ENCODE data around the gene TAS1R3. TPM values are rescaled to one million over a fixed set of nuclear protein-coding genes. Genes with fewer than 3 reads are reported as not detected.

Gene TAS1R3
- total RNA-seq, 1 donor from 2014 or later: 1.1 TPM

DNA sequence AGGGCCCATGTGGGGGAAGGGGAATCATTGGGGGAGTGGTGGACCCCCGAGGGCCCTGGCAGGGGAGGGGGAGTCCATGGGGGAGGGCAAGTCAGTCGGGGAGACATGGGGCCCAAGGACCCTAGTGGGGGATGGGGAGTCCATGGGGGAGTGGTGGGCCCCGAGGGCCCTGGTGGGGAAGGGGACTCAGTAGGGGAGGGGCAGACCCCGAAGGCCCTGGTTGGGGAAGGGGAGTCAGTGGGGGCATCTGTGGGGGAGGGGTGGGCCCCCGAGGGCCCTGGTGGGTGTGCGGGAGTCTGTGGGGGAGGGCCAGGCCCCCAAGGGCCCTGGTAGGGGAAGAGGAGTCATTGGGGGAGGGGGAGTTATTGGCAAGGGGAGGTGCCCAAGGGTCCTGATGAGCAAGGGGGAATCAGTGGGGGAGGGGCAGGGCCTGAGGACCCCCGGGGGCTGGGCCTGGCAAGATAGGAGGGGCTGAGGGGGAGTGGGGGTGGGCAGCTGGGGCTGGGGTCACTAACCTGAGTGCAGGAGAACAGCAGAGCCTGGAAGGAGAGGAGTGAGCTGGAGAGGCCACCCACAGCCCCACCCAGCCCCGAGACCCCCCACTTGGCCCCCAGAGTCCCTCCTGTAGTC lies 25.2 kb downstream of the TAS1R3 start:
- TF ChIP-seq, protein P1, sequence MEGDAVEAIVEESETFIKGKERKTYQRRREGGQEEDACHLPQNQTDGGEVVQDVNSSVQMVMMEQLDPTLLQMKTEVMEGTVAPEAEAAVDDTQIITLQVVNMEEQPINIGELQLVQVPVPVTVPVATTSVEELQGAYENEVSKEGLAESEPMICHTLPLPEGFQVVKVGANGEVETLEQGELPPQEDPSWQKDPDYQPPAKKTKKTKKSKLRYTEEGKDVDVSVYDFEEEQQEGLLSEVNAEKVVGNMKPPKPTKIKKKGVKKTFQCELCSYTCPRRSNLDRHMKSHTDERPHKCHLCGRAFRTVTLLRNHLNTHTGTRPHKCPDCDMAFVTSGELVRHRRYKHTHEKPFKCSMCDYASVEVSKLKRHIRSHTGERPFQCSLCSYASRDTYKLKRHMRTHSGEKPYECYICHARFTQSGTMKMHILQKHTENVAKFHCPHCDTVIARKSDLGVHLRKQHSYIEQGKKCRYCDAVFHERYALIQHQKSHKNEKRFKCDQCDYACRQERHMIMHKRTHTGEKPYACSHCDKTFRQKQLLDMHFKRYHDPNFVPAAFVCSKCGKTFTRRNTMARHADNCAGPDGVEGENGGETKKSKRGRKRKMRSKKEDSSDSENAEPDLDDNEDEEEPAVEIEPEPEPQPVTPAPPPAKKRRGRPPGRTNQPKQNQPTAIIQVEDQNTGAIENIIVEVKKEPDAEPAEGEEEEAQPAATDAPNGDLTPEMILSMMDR (IDR thresholded peaks at IDR 0.05; ENCODE audit: unreplicated experiment): no peak
- peaks cover 22% of the 10 kb centered on the region for H3K27me3 Mint-ChIP-seq
- H3K36me3 Mint-ChIP-seq (ENCODE audit: insufficient read depth): no peaks in the 10 kb centered on the region
- H3K4me3 Mint-ChIP-seq (ENCODE audit: low read depth): no peak overlapping the region
- peaks cover 14% of the 10 kb centered on the region for H3K4me1 Mint-ChIP-seq (ENCODE audit: low read depth)
- H3K9me3 Mint-ChIP-seq (ENCODE audit: low read depth): no peaks in the 10 kb centered on the region
- no peak for DNase-seq (ENCODE audit: low spot score, unreplicated experiment)
- no peak overlapping the region for H3K27ac Mint-ChIP-seq

DNA sequence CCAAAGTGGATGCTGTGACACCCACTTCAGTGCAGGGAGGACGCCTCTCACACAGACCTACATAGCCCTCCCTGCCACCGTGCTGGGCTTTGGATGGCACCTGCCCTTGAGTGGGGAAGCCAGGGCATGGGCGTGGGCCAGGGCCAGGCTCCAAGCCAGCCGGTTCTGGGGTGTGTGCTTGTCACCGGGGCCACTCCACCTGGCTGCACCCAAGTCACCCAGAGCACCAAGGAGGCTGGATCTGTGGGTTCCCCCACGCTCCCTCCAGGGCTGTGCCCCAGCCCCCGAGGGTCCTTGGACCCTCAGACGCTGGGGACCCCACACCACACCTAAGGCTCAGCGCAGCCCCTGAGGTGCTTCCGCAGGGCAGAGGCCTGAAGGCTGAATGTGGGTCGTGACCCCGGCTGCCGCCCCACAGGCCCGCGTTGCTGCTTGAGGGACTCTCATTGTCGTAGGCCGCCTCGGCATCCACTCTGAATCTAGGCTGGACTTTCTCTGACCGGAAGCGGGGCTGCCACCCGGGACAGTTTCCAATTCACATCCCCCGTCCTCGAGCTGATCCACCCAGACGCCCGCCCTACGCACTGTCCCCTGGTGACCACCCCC lies 25.8 kb downstream of the TAS1R3 start:
- TF ChIP-seq, protein P1 (IDR thresholded peaks at IDR 0.05; ENCODE audit: unreplicated experiment): no peak
- peaks cover 23% of the 10 kb centered on the region for H3K27me3 Mint-ChIP-seq
- no peak overlapping the region for H3K27ac Mint-ChIP-seq
- no peak for DNase-seq (ENCODE audit: low spot score, unreplicated experiment)
- no peaks in the 10 kb centered on the region for H3K9me3 Mint-ChIP-seq (ENCODE audit: low read depth)
- H3K4me3 Mint-ChIP-seq (ENCODE audit: low read depth): peak overlapping the region; percentile 69
- H3K36me3 Mint-ChIP-seq (ENCODE audit: insufficient read depth): no peaks in the 10 kb centered on the region
- peaks cover 14% of the 10 kb centered on the region for H3K4me1 Mint-ChIP-seq (ENCODE audit: low read depth)

DNA sequence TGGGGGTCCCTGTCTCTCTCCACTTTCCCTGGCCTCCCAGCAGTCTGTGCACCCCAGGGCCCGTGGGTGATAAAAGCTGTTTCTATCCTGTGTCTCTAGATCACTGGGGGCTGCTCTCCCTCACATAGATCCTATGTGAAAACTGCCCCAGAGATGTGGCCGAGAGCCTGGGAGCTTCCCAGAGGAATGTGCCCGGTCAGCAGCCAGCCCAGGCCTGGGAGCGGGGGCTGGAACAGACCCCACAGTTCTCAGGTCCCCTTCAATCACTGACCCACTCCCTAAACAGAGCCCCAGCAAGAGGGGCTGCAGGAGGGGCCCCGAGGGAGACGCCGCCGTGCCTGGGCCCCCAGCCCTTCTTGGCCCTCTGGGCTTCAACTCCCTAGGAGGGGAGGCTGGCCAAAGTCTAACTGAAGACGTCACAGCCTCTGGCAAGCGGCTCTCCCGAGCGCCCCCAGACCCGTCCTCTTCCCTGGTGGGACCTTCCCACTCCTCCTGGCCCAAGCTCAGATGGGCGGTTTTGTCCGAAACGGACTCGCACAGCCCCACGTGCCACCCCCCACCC lies 26.9 kb downstream of the TAS1R3 start:
- no peak for DNase-seq (ENCODE audit: low spot score, unreplicated experiment)
- H3K36me3 Mint-ChIP-seq (ENCODE audit: insufficient read depth): no peaks in the 10 kb centered on the region
- TF ChIP-seq, protein P1 (IDR thresholded peaks at IDR 0.05; ENCODE audit: unreplicated experiment): no peak
- peak overlapping the region; percentile 69 for H3K4me3 Mint-ChIP-seq (ENCODE audit: low read depth)
- H3K9me3 Mint-ChIP-seq (ENCODE audit: low read depth): no peaks in the 10 kb centered on the region
- H3K4me1 Mint-ChIP-seq (ENCODE audit: low read depth): peaks cover 16% of the 10 kb centered on the region
- peak overlapping the region; percentile 92 for H3K27ac Mint-ChIP-seq
- H3K27me3 Mint-ChIP-seq: peaks cover 18% of the 10 kb centered on the region

DNA sequence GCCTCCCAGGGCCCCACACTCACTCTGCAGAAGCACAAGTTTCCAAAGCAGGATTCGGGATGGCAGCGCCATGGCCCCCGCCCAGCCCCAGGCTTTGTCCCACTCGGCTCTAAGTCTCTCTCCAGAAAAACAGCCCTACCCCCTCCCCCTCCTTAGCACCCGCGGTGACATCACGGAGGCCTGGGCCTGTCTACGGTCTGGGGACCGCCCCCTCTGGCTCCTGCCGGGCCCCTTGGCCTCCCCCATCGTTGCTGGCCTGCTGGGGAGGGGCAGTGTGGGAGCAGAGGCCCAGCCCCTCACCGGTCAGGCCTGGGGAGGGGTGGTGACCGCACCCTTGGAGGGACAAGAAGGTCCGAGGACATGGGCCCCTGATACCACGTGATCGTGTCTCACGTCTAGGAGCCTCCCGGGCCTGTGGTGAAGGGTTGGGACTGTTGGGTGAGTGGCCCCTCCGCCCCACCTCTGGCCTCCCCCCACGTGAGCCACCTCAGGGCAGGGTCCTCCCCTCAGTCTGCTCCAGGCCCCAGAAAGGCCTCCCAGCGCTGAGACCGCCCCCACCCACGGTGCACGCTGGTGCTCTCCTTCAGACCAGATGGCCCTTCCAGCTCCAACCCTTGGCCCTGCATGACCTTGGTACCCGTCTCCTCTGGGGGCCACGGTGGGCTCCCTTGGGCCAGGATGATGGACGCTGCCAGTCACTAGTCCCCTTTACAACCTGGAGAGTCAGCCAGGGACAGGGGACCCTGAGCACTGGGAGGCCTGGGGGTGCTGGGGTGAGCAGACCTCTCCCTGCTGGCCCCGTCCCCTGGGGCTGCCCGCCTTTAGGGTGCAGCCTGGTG lies 27.6 kb downstream of the TAS1R3 start, which contains the start of gene MXRA8:
Gene MXRA8, minus strand, starts transcription at position 123 of the 839 bp plus-strand sequence. Its CDS starts 51 bp downstream, at position 72.
- Mint-ChIP-seq H3K9me3 (ENCODE audit: low read depth) (no peaks in the 10 kb centered on the region), H3K27me3 (peaks cover 16% of the 10 kb centered on the region), H3K27ac (peak within 1 kb of the TSS; percentile 92), H3K4me1 (ENCODE audit: low read depth) (peaks cover 16% of the 10 kb centered on the region), H3K4me3 (ENCODE audit: low read depth) (peak within 1 kb of the TSS; percentile 69), H3K36me3 (ENCODE audit: insufficient read depth) (no peaks in the 10 kb centered on the region)
- TF ChIP-seq, protein P1 (IDR thresholded peaks at IDR 0.05; ENCODE audit: unreplicated experiment): no peak
- DNase-seq (ENCODE audit: low spot score, unreplicated experiment): peak; percentile 21

DNA sequence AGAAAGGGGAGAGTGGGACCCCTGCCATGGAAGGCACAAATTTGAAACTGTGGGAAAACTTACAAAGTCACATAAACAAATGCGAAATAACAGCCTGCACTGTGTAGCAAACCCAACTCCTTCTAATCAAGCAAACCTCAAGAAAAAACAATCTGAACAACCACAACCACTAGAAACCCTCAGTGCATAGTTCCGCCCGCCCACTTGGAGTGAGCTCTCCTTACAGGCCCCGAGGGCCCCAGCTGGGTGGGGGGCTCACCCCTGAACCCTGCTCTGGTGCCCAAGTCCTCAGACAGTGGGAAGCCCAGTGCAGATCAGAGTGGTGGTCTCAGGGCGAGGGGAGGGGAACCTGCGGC lies 28.2 kb downstream of the TAS1R3 start:
- peak; percentile 8 for DNase-seq (ENCODE audit: low spot score, unreplicated experiment)
- Mint-ChIP-seq H3K4me1 (ENCODE audit: low read depth) (peaks cover 15% of the 10 kb centered on the region), H3K36me3 (ENCODE audit: insufficient read depth) (no peaks in the 10 kb centered on the region), H3K27ac (peak overlapping the region; percentile 16), H3K9me3 (ENCODE audit: low read depth) (no peaks in the 10 kb centered on the region), H3K27me3 (peaks cover 10% of the 10 kb centered on the region), H3K4me3 (ENCODE audit: low read depth) (no peak overlapping the region)
- TF ChIP-seq, protein P1 (IDR thresholded peaks at IDR 0.05; ENCODE audit: unreplicated experiment): no peak
